NCI-H187 (cell line): ENCODE results near the gene AP2A1.
A peak's percentile ranks its signal among the peaks of the same experiment; 100 is the strongest.

Experiments used
- DNase-seq, 2 experiments: peaks; one replicate each; lab custom pipeline; 2025; lab: John Stamatoyannopoulos, UW

The AP2A1 gene

DNA sequence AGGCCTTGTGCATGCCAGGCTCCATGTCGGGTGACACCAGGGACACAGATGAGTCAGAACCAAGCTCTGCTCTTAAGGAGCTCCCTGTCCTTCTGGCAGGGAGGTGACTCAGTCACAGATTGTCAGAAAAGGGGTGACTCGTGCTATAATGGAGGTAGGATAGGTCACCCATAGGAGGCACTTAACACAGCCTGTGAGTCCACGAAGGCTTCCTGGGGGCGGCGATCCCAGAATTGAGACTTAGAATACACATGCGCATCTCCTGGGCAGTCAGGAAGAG is 26.7 kb downstream of the AP2A1 start:
- DNase-seq: no peak

DNA sequence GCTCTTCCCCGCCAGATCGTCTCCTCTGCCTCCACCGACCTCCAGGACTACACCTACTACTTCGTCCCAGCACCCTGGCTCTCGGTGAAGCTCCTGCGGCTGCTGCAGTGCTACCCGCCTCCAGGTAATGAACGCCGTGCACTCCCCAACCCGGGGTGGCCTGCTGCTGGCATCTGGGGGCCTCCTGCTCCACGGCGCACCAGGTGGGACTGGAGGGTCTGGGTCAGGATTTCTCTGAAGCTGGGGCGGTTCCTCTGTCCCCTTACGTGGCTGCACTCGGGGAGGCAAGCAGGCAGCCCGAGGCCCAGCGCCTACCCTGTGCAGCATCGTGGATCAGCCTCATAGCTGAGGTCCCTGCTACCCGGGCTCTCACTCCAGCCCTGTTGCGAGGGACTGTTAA is 28.8 kb downstream of the AP2A1 start:
- DNase-seq: no peak

DNA sequence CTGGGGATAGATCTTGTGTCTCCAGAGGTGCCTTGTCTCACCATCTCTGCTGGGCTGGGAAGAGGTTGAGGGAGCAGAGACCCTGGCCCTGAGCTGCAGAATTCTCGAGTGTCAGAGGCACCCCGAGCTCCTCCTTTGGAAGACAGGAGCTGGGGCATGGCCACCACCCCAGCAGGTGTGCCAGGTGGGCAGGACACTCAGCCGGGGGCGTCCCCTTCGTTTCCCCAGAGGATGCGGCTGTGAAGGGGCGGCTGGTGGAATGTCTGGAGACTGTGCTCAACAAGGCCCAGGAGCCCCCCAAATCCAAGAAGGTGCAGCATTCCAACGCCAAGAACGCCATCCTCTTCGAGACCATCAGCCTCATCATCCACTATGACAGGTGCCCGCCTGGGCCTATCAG is 31.8 kb downstream of the AP2A1 start:
- DNase-seq: no peak

DNA sequence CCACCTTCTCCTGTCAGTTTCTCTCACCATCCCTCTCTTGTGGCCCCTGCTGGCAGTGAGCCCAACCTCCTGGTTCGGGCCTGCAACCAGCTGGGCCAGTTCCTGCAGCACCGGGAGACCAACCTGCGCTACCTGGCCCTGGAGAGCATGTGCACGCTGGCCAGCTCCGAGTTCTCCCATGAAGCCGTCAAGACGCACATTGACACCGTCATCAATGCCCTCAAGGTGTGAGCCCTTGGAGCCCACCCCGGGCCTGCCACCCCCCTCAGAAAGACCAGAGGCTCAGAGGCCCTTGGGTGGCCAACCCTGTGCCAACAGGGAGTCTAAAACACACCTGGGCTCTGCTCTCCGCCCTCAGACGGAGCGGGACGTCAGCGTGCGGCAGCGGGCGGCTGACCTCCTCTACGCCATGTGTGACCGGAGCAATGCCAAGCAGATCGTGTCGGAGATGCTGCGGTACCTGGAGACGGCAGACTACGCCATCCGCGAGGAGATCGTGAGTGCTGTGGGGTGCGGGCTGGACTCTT is 32.5 kb downstream of the AP2A1 start:
- no peak for DNase-seq

DNA sequence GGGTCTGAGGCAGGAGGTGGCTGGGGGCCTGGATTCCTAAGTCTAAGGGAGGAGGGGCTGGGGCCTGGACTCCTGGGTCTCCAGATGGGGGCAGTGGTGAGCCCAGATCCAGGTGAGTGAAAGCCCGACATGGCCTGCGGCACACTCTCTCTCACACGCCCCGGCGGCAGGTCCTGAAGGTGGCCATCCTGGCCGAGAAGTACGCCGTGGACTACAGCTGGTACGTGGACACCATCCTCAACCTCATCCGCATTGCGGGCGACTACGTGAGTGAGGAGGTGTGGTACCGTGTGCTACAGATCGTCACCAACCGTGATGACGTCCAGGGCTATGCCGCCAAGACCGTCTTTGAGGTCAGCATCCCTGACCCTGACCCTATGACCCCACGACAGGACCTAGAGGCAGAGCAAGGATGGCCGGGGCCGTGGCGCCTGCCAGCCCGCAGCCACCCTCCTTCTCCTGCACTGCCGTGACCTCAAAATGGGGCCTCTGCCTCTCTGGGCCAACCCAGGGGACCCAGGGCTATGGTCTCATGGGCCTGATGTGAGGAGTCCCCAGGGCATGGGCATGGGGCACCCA is 33.1 kb downstream of the AP2A1 start:
- DNase-seq: no peak

DNA sequence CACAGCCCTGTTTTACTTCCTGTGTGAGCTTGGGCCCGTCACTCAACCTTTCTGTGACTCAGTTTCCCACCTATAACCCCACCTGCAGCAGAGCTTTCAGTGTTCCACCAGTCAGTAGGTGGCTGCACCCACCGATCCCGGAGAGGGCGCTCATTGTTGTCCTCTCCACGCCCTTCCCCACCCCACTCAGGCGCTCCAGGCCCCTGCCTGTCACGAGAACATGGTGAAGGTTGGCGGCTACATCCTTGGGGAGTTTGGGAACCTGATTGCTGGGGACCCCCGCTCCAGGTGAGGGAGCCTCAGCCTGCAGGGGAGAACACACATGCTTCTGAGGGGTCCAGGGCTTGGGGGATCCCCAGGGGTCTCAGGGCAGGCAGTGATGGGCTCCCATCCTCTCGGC is 34.0 kb downstream of the AP2A1 start:
- no peak for DNase-seq

DNA sequence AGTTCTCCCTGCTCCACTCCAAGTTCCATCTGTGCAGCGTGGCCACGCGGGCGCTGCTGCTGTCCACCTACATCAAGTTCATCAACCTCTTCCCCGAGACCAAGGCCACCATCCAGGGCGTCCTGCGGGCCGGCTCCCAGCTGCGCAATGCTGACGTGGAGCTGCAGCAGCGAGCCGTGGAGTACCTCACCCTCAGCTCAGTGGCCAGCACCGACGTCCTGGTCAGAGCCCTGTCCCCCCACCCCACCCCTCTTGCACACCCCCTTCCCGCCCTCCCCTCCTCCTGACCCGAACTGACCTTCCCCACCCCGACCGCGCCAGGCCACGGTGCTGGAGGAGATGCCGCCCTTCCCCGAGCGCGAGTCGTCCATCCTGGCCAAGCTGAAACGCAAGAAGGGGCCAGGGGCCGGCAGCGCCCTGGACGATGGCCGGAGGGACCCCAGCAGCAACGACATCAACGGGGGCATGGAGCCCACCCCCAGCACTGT is 34.6 kb downstream of the AP2A1 start:
- DNase-seq: no peak

DNA sequence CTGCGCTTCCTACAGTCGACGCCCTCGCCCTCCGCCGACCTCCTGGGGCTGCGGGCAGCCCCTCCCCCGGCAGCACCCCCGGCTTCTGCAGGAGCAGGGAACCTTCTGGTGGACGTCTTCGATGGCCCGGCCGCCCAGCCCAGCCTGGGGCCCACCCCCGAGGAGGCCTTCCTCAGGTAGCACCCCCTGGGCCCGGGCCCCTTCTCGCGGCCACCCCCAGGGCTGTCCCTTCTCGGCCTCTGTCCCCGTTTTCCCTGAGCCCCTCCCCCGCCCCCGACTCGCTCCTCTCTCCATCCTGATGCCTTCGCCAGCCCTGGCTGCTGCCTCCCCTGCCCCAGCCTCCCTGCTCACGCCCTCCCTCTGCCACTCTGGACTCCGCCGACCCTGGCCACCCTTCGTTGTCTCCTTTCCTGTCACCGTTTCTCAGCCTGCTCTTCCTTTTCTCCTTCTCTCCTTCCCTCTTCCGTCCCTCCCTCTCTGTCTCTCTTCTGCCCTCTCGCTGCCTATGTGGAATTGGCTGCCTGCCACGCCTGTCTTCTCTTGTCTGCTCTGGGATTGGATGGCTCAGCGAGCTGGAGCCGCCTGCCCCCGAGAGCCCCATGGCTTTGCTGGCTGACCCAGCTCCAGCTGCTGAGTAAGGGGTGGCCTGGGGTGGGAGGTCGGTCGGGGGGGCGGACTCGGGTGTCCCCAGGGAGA is 35.3 kb downstream of the AP2A1 start:
- peak; percentile 41 to 68 for DNase-seq

DNA sequence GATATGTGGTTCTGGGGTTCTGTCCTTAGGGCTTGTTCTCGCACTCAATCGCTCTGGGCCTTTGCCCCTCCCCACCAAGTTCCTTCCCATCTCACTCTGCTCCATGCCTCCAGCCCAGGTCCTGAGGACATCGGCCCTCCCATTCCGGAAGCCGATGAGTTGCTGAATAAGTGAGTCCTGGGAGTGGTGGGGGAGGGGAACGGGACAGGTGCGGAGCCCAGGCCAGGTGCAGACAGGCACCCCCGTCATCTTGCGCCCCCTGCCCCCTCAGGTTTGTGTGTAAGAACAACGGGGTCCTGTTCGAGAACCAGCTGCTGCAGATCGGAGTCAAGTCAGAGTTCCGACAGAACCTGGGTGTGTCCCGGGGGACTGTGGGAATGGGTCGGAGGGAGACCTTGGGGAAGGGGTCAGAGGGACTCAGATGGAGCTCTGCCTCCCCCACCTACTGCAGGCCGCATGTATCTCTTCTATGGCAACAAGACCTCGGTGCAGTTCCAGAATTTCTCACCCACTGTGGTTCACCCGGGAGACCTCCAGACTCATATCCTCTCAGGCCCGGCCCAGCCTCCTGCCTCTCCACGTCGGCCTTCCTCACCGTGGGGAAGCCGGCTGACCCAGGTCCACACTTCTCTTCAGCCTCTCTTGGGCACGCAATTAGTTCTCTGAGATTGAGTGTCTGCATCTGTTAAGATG is 36.2 kb downstream of the AP2A1 start:
- no peak for DNase-seq

DNA sequence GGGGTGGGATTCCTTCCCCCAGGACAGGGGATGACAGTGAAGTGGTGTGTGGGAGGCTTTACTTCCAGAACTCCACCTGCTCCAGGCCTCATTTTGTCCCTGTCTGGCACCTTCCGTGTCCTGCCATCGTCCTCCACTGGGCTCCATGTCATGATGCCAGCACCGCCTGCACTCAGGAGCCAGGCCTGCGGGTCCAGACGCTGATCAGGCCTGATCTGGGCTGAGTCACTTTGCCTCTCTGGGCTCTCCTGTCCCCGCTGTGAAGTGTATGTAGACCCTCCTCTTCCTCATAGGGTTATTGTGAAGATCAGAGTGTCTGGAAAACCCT is 36.7 kb downstream of the AP2A1 start:
- no peak for DNase-seq

DNA sequence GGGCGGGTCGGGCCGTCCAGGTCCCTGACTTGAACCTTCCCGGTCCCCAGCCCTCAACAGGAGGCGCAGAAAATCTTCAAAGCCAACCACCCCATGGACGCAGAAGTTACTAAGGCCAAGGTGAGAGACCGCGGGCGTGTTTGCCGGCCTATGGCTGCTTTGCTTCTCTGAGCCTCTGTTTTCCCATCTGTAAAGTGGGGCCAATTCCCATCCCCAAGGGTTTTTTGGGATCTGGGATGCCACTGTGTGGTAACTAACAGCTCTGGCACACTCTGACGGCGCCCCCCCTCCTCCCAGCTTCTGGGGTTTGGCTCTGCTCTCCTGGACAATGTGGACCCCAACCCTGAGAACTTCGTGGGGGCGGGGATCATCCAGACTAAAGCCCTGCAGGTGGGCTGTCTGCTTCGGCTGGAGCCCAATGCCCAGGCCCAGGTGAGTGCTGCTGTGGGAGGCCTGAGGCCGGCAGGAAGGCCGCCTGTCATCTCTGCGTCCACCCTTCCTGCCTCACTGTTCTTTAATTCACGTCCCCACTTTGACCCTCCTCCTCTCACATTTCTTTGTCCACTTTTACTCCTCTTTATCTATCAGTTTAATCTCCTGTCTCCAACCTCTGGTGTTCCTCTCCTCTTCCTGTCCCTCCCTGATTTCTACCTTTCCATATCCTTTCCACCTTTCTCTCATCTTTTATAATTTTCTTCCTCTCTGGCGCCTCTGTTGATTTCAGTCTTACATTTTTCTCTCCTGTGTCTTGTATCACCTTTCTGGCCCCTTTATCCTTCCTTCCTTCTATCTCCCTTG is 39.2 kb downstream of the AP2A1 start:
- DNase-seq: no peak

DNA sequence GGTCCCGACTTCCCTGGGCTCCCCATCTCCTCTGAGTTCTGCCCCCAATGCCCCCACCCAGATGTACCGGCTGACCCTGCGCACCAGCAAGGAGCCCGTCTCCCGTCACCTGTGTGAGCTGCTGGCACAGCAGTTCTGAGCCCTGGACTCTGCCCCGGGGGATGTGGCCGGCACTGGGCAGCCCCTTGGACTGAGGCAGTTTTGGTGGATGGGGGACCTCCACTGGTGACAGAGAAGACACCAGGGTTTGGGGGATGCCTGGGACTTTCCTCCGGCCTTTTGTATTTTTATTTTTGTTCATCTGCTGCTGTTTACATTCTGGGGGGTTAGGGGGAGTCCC is 39.8 kb downstream of the AP2A1 start:
- DNase-seq: no peak

DNA sequence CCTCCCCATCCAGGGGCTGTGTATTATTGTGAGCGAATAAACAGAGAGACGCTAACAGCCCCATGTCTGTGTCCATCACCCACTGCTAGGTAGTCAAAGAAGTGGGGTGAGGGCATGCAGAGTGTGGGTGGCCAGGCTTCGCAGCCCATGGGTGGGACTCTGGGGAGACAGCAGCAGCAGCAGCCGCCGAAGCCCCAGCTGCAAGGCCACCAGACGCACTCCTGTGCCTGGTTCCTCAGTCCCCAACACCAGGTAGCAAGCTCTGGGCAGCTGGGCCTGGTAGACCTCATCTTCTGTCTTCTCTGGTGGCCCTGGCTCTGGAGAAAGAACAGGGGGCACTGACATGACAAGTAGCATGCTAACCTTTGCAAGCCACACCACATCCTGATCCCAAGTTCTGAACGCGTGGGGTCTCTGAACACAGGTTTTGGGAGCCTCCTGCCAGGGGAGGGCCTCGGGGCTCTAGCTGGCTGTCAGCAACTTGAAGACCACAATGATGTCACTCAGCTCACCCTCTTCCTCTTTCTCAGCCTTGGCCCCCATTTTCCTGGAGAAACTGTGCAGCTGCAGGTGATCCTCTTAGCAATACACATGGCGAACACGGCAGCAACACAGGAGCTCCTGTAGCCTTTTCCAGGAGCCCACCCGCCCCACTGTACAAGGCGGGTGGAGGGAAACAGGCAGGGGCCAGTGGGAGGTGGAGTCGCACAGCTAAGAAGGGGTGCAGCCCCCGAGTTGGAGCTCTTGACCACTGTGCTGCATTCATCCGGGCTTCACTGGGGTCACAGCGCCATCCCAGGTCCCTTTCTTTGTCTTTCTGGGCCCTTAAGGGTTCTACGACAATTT is 40.5 kb downstream of the AP2A1 start:
- DNase-seq: no peak

DNA sequence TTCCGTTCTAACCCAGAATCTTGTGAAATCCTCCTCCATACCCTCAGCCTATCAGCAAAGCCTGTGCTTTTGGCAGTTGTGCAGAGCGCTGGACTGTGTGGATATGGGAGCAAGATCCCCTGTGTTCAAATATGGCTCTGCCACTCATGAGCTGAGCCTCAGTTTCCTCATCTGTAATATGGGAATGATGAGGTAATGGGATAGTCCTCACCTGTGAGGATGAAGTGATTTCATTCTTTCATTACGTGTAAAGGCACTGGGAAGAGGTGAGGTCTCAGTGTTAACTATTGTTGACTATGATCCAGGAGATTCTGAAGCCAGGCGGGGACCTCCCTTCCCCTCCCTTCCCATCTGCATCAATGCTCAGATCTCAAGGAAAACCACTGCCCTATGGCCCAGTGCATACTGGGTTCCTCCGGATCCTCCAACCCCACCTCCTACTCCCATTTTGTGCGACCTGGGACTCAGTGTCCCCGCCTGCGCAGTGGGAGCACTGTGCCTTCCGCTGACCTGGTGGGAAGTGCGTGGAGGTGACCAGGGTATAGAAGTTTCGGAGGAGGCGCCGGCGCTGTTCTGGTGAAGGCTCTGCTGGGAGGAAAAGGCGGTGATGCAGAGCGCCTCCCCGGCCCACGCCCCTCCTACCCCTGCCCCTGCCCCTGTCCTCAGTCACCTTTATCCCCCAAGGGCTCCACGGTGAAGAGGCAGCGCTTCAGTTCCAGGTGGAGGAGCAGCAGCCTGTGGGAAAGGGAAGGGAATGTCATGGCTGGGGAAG is 41.3 kb downstream of the AP2A1 start:
- no peak for DNase-seq

DNA sequence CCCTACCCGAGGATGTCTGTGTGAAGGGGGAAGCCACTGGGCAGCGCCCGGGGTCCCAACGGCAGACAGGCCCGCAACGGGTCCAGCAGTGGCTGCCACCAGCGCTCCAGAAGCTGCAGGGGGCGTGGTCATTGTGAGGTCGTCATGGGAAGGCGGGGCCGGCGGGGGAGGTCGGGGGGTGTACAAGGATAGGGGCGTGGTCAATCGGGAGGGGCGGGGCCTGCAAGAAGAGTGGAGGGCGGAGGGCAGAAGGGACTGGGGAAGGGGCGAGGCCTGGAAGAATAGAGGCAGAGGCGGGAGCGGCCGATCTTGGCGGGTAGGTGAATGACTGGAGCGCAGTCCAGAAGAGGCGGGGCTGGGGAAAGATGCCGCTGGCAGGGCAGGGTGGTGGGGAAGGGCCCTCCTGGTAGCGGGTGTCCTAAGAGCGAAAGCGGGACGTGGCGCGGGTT is 41.9 kb downstream of the AP2A1 start:
- DNase-seq: peak; percentile 93 to 98

DNA sequence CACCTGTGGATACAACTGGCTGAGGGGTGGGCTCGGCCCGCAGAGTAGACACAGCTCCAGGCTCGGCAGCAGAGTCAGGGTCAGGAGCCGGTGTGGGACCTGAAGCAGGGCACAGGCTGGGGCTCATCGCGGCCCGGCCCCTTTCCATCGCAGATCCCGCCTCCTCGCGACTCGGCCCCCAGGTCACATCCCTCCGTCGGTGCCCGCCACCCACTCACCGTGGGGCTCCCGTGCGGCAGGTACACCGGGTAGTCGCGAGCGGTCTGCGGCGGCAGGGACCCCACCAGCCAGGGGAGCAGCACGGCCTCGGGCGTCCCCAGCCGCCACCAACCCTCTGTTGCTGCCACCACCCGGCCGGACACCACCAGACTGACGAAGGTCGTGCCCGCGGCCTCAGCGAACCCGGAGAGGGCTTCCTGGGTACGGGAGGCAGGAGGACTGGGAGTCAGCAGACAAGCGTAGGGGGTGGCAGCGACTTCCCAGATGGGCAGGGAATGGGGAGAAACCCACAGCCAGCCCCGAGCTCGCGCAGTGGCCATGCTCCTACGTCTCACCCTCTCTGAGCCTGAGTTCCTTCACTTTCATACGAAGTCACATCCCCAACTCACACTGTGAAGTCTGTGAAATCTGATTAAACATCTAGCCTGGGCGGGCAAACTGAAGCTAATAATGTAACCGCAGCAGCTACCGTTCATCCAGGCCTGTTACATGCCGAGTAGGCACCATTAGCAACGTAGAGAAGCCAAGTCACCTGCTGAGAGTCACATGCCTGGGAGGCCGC is 42.5 kb downstream of the AP2A1 start:
- peak in 1 of 2 experiments; percentile 48 for DNase-seq

DNA sequence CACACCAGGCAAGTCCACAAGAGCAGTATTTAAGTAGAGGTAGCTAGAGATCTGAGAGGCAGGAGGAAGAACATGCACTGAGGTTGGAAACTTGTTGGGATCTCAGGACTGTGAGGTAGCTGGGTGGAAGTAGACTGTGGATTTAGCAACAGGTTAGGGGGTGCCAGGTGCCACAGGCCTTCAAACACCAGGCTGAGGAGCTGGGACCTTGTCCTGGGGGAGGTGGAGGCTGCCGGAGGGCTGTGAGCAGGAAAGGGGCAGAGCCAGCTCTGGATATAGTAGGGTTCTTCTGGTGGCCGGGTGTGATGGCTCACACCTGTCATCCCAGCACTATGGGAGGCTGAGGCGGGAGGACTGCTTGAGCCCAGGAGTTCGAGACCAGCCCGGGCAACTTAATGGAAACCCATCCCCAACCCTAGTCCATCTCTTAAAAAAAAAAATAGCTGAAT is 43.2 kb downstream of the AP2A1 start:
- no peak for DNase-seq

DNA sequence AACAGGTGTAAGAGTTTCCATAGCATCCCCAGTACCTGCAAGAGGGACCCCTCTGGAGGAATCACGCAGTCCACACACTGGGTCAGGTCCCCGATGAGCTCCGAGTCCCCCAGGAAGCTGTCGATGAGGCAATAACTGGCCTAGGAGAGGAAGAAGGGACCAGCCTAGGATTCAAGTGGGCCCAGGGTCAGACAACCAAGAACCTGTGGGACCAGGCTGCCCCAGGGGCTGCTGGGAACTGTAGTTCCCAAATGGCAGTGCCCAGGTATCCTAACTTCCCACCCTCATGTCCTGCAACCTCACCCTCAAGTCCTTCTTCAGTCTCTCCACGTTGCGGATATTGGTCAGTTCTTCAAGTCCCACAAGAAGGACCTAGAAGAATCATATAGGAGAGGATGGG is 44.5 kb downstream of the AP2A1 start:
- no peak for DNase-seq

DNA sequence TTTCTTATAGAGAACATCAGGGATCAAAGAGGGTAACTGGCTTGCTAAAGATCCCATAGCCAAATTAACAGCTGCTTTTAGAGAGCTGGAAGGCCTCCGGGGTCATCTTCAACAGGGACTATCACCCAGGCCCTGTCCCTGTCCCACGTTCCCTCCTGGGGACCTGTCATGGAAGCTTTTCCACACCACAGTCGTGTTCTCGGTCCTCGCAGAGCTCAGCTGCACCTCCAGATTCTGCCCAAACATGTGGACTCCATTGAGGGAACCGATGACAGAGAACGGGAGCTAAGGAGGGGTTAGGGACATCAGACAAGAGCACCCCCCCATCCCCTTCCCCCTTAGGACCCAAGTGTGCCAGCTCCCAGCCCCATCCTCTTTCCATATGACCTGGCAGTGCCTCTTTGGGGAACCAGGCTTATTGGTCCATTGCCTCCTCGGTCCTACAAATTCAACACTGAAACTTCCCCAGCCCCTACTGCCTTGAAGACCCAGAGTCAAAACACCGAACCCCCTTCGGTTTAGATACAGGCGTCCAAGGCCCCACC is 45.7 kb downstream of the AP2A1 start:
- DNase-seq: no peak
